PFSK-1 (cell line): ENCODE measurements around the gene PRR4.

Source experiments
- FOXP2 ChIP-seq: optimal IDR thresholded peaks from 2 replicates; pipeline ENCODE3; 2011; ENCODE audit warnings: borderline replicate concordance, control low read depth, inconsistent platforms; ENCODE audit not compliant: insufficient read depth; ENCODE audit errors: extremely low read length, extremely low read depth
- POLR2AphosphoS5 ChIP-seq: IDR thresholded peaks from 2 replicates; pipeline ENCODE4 v1.6.1; 2012; ENCODE audit warnings: low read depth, mild to moderate bottlenecking, control low read depth, low read length, moderate library complexity
- SIN3A ChIP-seq: IDR thresholded peaks from 2 replicates; pipeline ENCODE4 v1.6.1; 2012; ENCODE audit warnings: mild to moderate bottlenecking, low read length, moderate library complexity, borderline replicate concordance; ENCODE audit not compliant: insufficient read depth
- TAF1 ChIP-seq: IDR thresholded peaks from 2 replicates; pipeline ENCODE4 v1.6.1; 2012; ENCODE audit warnings: low read length, control low read depth, borderline replicate concordance; ENCODE audit not compliant: insufficient read depth
- TF ChIP-seq, protein P1 (sequence below), 2 experiments: IDR thresholded peaks; 2 replicates each; pipeline versions ENCODE4 v1.6.1 to v1.8.0; 2011 to 2012; ENCODE audit warnings: low read depth in 2 of 2, low read length in 2 of 2, control low read depth in 1 of 2, inconsistent platforms in 1 of 2, mild to moderate bottlenecking in 1 of 2, moderate library complexity in 1 of 2; ENCODE audit not compliant: insufficient read depth in 1 of 2

The PRR4 gene

GRCh38 chr12:10884086-10884725 lies 34.9 kb upstream of the PRR4 start, which contains the start of gene PRH1:
PRH1 (minus strand) TSS chr12:10884255; CDS start chr12:10884217, 38 bp downstream.
- TF ChIP-seq FOXP2 (no peak), POLR2AphosphoS5 (no peak), SIN3A (no peak), TAF1 (no peak)
- TF ChIP-seq, protein P1, sequence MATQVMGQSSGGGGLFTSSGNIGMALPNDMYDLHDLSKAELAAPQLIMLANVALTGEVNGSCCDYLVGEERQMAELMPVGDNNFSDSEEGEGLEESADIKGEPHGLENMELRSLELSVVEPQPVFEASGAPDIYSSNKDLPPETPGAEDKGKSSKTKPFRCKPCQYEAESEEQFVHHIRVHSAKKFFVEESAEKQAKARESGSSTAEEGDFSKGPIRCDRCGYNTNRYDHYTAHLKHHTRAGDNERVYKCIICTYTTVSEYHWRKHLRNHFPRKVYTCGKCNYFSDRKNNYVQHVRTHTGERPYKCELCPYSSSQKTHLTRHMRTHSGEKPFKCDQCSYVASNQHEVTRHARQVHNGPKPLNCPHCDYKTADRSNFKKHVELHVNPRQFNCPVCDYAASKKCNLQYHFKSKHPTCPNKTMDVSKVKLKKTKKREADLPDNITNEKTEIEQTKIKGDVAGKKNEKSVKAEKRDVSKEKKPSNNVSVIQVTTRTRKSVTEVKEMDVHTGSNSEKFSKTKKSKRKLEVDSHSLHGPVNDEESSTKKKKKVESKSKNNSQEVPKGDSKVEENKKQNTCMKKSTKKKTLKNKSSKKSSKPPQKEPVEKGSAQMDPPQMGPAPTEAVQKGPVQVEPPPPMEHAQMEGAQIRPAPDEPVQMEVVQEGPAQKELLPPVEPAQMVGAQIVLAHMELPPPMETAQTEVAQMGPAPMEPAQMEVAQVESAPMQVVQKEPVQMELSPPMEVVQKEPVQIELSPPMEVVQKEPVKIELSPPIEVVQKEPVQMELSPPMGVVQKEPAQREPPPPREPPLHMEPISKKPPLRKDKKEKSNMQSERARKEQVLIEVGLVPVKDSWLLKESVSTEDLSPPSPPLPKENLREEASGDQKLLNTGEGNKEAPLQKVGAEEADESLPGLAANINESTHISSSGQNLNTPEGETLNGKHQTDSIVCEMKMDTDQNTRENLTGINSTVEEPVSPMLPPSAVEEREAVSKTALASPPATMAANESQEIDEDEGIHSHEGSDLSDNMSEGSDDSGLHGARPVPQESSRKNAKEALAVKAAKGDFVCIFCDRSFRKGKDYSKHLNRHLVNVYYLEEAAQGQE (IDR thresholded peaks at IDR 0.05; ENCODE audit: insufficient read depth in 1 of 2, low read depth in 2 of 2, low read length in 2 of 2), result no peak

GRCh38 chr12:10873378-10873777 lies 24.1 kb upstream of the PRR4 start:
- TF ChIP-seq, protein P1 (IDR thresholded peaks at IDR 0.05; ENCODE audit: insufficient read depth in 1 of 2, low read depth in 2 of 2, low read length in 2 of 2), result no peak
- TF ChIP-seq POLR2AphosphoS5 (no peak), TAF1 (no peak), FOXP2 (no peak), SIN3A (no peak)

DNA sequence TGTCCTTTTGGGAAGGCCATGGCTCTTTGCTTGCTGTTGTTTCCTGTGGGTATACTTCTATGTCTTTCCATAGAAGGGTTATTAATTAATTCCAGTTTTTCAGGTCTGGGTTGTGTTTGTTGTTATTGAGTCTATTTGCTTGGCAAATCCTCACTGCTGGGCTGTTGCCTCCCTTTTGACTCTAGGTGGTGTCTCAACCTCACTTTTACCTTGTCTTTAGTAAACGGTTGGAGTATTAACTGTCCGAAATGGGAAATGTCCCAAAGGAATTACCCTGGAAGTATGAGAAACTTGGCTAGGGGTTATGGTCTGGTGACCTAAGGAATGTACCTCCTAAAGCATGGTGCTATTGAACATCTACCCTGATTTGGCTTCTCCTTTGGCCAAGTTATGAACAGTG lies 18.1 kb upstream of the PRR4 start:
- TF ChIP-seq TAF1 (no peak), POLR2AphosphoS5 (no peak), SIN3A (no peak), FOXP2 (no peak)
- TF ChIP-seq, protein P1 (IDR thresholded peaks at IDR 0.05; ENCODE audit: insufficient read depth in 1 of 2, low read depth in 2 of 2, low read length in 2 of 2), result no peak

DNA sequence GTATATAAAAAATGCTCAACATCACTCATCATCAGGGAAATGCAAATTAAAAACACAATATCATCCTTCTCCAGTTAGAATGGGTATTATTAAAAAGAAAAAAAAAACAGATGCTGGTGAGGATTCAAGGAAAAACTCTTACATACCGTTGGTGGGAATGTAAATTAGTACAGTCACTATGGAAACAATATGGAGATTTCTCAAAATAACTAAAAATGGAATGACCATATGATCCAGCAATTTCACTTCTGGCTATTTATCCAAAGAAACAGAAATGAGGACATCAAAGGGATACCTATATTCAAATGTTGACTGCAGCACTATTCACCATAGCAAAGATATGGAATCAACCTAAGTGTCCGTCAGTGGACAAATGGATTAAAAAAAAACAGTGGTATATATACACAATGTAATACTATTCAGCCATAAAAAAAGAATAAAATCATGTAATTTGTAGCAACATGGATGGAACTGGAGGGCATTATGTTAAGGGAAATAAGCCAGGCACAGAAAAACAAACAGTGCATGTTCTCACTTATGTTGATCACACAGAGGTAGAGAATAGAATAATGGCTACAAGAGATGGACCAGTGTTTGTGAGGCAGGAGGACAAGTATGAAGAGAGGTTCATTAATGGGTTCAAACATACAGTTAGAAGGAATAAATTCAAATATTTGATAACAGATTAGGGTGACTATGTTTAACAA lies 14.4 kb upstream of the PRR4 start:
- TF ChIP-seq TAF1 (no peak), SIN3A (no peak), POLR2AphosphoS5 (no peak), FOXP2 (no peak)
- TF ChIP-seq, protein P1 (IDR thresholded peaks at IDR 0.05; ENCODE audit: insufficient read depth in 1 of 2, low read depth in 2 of 2, low read length in 2 of 2), result no peak
